Activated CD4-positive, alpha-beta memory T cell treated with anti-CD3 and anti-CD28 coated beads, Interleukin-2, amount 10 ng/mL, durations not matched to agents 7 days and 5 days (primary cell): ENCODE measurements around the gene DDAH1. TPM values are rescaled to one million over a fixed set of nuclear protein-coding genes. Genes with fewer than 3 reads are reported as not detected.
A peak's percentile ranks its signal among the peaks of the same experiment; 100 is the strongest.

Experiments used
- CTCF ChIA-PET: fragments of 350-600 bp; sonication (Branson Sonifier 250); formaldehyde crosslinking; loops from one replicate; lab custom pipeline; 2021; ENCODE audit warnings: antibody characterized with exemption, inconsistent platforms; lab: Charles Lee
- POLR2A ChIA-PET: fragments of 350-600 bp; sonication (Branson Sonifier 250); formaldehyde crosslinking; loops from one replicate; lab custom pipeline; 2021; ENCODE audit warnings: antibody characterized with exemption; lab: Charles Lee
- DNase-seq: peaks from one replicate; pipeline ENCODE4 v3.0.0-alpha.2; 2020
- H3K27ac Mint-ChIP-seq: one replicate; pipeline ENCODE4 v1.8.0; 2021; ENCODE audit warnings: mild to moderate bottlenecking, mixed read lengths
- H3K27me3 Mint-ChIP-seq: one replicate; pipeline ENCODE4 v1.8.0; 2021; ENCODE audit warnings: mixed read lengths
- H3K36me3 Mint-ChIP-seq: one replicate; pipeline ENCODE4 v1.8.0; 2021; ENCODE audit warnings: low read depth, mixed read lengths
- H3K4me1 Mint-ChIP-seq: one replicate; pipeline ENCODE4 v1.8.0; 2021; ENCODE audit warnings: mixed read lengths
- H3K4me3 Mint-ChIP-seq: one replicate; pipeline ENCODE4 v1.8.0; 2021; ENCODE audit warnings: mild to moderate bottlenecking, mixed read lengths
- H3K9me3 Mint-ChIP-seq: one replicate; pipeline ENCODE4 v1.8.0; 2021; ENCODE audit warnings: mixed read lengths
- total RNA-seq, 2 experiments: library from RNA; stranded (reverse); gene quantifications; one replicate each; pipeline ENCODE4 v1.2.3, GENCODE V29; 2021

The DDAH1 gene
- total RNA-seq, 2 experiments from 2014 or later = not detected

DNA sequence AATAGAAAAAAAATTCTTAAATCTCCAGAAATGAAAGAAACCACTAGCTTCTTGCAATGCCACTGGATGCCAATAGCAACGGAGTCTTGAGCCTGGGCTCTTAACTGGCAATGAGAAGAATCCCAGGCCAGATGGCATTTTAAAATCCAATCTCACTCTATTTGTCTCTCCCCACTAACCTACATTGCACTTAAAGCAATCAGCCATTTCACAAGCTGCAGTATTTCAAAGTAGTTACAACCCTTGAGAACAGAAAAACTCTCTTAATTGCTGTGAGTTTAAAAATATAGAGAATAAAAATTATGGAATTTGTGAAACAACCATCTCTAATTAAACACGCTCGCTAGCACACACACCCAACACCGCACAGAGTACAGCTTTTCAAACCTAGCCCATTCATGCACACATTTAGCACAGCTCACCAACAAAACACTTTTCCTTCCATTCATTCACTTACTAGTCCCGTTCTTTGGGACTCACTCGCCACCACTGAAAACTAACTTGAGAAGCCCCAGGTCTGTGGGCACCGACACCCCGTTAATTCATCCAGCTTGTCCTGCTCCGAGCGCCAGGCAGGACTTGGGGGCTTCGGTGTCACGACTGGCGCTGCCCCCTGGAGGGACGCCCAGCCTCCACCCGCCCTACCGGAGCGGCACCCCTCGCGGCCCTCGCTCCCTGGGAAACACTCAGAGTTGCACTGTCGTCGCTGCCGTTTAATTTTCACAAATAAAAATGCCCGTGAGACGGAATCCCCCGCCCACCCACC lies 1.0 kb downstream of the DDAH1 start:
- H3K27me3 Mint-ChIP-seq = peaks cover 63% of the 10 kb centered on the region
- CTCF ChIA-PET = no interaction called here

DNA sequence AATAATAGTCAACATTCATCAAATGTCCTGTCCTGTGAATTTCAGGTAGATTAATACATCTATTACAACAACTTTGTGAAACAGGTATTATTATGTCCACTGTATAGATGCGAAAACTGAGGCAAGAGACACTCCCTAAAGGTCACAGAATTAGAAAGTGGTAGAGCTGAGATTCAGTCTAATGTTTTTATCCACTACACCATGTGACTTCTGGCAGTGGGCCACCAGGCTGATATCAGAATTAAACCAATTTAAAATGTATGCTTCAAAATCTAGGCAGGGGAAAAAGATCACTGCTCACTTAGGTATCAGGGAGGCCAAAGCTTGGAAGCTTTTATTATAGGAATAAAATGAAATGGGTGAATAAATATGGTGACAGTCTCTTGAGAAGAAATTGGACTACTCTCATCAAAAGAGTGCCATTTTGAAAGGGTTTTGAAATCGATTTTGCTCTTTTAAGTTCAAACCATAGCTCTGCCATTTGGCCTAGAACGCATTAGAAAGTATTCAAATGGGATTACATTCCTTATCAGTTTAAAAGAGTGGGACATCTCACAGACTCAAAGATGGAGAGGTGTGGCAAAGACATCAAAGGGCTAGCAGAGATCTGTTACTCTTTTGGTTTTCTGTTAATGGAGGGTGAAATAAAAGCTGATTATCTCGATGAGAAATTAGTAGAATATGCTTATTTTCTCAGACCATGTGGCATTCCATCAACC lies 1.9 kb downstream of the DDAH1 start:
- ChIA-PET CTCF (no interaction called here), POLR2A (no interaction called here)
- DNase-seq = no peak
- Mint-ChIP-seq H3K27ac (no peak overlapping the region), H3K4me1 (peaks cover 6% of the 10 kb centered on the region), H3K36me3 (no peaks in the 10 kb centered on the region), H3K4me3 (no peak overlapping the region), H3K27me3 (peaks cover 60% of the 10 kb centered on the region), H3K9me3 (no peaks in the 10 kb centered on the region)

More for the DNA sequence above, 1.0 kb downstream of the DDAH1 start:
- Mint-ChIP-seq H3K27ac (no peak overlapping the region), H3K4me3 (peak overlapping the region; percentile 24), H3K9me3 (no peaks in the 10 kb centered on the region), H3K36me3 (no peaks in the 10 kb centered on the region), H3K4me1 (peaks cover 6% of the 10 kb centered on the region)
- POLR2A ChIA-PET = no interaction called here
- no peak for DNase-seq

DNA sequence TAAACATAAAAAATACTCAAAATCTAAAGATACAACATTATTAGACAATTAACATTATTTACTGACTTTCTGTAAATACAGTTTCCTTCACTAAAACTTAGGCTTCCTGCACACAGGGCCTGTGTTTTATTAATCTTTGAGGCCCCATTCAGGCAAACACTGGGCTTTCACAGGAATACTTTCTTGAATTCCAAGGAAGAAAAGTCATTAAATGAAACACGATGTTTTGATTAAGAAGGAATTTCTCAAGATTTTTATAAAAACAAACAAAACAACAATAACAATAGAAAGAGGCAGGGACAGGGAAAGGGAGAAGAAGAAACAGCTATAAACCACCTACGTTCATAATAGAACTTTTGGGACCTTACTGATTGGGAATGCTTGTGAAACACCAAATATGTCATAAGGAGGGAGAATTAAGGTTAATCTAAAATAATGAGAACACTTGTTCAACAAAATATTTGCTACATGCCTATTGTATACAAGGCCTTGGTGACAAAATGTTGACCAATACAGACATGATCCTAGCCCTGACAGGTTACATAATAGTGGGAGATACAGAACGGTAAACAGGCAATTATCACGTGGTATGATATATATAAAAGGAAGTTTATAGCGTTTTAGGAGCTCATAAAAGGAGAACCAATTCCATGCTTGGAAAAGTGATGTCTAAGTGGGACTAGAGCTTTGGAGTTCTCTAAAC lies 3.6 kb downstream of the DDAH1 start:
- Mint-ChIP-seq H3K4me3 (no peak overlapping the region), H3K27ac (no peak overlapping the region), H3K9me3 (no peaks in the 10 kb centered on the region), H3K36me3 (no peaks in the 10 kb centered on the region), H3K4me1 (peaks cover 6% of the 10 kb centered on the region), H3K27me3 (peaks cover 54% of the 10 kb centered on the region)
- ChIA-PET CTCF (no interaction called here), POLR2A (no interaction called here)
- DNase-seq = no peak

DNA sequence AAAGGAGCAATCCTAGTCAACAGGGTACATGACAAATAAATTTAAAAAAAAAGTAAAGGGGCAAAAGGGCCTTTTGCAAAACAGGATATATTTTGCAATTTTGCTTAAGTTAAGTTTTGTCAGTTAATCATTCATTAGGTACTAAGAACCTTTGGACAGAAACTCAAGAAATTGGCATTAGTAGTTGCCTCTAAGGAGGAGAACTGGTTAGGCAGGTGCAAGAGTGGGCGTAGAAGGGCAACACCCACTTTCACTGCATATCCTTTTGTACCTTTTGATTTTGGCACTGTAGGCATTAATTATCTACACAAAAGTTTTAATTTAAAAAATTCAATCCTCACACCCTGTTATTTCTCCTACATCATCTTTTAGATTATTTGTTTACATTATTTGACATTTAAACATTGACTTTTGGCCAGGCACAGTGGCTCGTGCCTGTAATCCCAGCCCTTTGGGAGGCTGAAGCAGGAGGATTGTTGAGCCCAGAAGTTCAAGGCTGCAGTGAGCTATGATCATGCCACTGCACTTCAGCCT lies 4.3 kb downstream of the DDAH1 start:
- peaks cover 4% of the 10 kb centered on the region for H3K4me1 Mint-ChIP-seq
- H3K9me3 Mint-ChIP-seq = no peaks in the 10 kb centered on the region
- H3K4me3 Mint-ChIP-seq = no peak overlapping the region
- ChIA-PET POLR2A (no interaction called here), CTCF (no interaction called here)
- no peaks in the 10 kb centered on the region for H3K36me3 Mint-ChIP-seq
- peaks cover 51% of the 10 kb centered on the region for H3K27me3 Mint-ChIP-seq
- H3K27ac Mint-ChIP-seq = no peak overlapping the region
- no peak for DNase-seq

DNA sequence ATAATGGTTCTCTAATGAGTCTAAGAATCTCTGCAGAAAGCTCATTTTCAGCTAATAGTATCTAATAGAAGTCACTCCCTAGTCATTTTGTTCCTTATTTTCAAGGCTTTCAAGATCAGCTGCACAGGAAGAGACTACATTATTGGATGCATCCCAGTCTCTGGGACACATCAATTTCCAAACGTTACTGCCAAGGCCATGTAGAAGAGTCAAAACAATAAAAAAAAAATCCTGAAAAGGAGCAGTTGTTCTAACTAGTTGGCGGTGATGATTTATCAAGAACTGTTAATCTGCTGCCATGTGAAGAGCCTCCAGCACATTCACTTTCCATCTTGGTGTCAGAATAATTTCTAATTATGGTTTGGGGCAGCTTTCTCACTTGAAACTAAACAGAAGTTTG lies 5.7 kb downstream of the DDAH1 start:
- no peak overlapping the region for H3K4me3 Mint-ChIP-seq
- ChIA-PET POLR2A (no interaction called here), CTCF (interaction anchor here (0.6 kb wide), 1 partner anchor 1663 kb away, joined by 3 read pairs; no protein-coding TSS in a partner anchor)
- H3K36me3 Mint-ChIP-seq = no peaks in the 10 kb centered on the region
- peaks cover 2% of the 10 kb centered on the region for H3K4me1 Mint-ChIP-seq
- peaks cover 46% of the 10 kb centered on the region for H3K27me3 Mint-ChIP-seq
- H3K27ac Mint-ChIP-seq = no peak overlapping the region
- DNase-seq = no peak
- no peaks in the 10 kb centered on the region for H3K9me3 Mint-ChIP-seq

DNA sequence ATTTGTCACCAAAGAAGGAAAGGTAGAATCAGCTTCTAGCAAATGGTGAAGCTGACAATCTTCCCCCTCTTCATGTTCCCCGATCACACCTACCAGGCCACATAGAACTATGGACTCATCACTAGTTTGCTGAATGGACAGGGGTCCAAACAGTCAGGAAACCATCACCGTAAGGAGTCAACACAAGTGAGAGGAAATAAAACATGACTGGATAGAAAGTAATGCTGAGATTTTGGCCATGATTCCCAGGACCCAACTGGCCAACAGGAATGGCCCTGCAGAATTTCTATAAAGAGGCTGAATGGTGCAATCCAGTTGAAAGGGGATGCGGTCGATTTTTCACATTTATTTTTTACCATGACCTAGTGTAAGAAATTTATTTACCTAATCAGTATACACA lies 10.7 kb downstream of the DDAH1 start:
- DNase-seq = no peak
- Mint-ChIP-seq H3K4me1 (no peaks in the 10 kb centered on the region), H3K27me3 (peaks cover 14% of the 10 kb centered on the region), H3K36me3 (no peaks in the 10 kb centered on the region), H3K27ac (no peak overlapping the region), H3K4me3 (no peak overlapping the region), H3K9me3 (no peaks in the 10 kb centered on the region)
- POLR2A ChIA-PET = no interaction called here
- CTCF ChIA-PET = no interaction called here

DNA sequence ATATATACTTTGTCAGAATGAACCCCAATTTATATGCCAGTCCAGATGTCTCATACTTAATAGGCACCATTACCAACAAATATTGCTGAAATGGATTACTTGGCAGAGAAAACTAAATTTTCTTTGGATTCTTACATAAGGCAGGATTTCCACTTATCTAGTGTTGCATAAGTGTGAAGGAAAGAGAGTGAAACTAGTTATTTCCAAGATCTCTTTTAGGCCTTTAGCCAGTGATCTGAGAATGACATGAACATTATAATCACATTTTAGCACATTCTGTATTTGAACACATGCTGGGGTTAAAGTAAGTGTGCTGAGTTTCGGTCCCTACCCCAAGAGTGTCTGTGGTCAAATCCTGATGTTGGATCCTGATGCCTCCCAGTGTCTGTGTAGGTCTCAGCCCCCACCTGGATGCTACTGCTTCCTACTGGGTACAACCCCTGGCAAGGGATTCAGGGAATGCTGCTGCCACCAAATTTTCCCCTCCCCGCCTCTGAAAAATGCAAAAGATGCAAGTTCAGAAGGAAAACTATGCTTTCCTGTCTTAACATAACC lies 11.2 kb downstream of the DDAH1 start:
- no peak for DNase-seq
- Mint-ChIP-seq H3K9me3 (no peaks in the 10 kb centered on the region), H3K4me1 (no peaks in the 10 kb centered on the region), H3K4me3 (no peak overlapping the region), H3K36me3 (no peaks in the 10 kb centered on the region), H3K27ac (no peak overlapping the region), H3K27me3 (peaks cover 13% of the 10 kb centered on the region)
- POLR2A ChIA-PET = no interaction called here
- CTCF ChIA-PET = no interaction called here

DNA sequence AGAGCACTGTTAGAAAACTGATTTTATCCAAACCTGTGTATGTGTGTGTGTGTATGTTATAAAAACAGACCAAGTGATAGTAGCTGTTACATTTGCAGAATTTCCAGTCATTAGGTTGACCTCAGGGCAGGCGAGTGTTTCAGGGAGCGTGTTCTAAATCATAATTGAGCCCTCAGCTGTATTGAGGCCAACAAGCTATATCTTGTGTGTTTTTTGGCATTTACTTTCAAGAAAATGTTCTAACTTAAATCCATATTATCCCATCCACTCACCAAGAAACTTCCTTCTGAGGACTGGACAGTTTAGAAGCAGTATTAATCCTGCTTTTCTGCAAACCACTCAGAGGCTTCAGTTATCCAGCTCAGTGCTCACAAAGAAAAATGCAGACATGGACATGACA lies 12.0 kb downstream of the DDAH1 start:
- ChIA-PET CTCF (no interaction called here), POLR2A (no interaction called here)
- Mint-ChIP-seq H3K4me3 (no peak overlapping the region), H3K27ac (no peak overlapping the region), H3K4me1 (no peaks in the 10 kb centered on the region), H3K36me3 (no peaks in the 10 kb centered on the region), H3K9me3 (no peaks in the 10 kb centered on the region), H3K27me3 (peaks cover 11% of the 10 kb centered on the region)
- no peak for DNase-seq

DNA sequence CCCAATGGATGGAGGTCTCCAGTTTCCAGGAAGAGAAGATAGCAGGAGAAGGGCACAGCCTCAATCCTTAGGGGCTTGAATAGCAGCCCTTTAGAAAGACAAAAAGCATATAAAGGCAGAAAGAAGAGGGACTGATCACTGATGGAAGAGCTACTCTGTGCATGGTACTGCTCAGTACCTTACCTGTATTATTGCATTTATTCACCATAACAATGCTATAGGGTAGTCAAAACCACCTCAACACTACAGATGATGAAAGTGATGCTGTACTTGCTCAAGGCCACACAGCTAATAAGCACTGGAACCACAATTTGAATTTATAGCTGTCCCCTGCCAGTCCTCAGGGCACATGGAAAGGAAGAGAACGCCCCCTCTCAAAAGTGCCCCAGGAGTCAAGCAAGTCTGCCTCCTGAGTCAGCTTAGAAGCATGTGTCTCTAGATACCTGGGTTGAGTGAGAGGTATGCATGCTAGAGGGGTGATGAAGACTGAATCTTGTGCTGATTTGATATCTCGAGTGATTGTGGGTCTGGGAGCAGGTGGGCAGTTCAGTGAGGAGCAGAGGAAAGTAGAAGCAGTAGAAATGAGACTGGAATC lies 13.6 kb downstream of the DDAH1 start:
- ChIA-PET POLR2A (no interaction called here), CTCF (no interaction called here)
- Mint-ChIP-seq H3K27me3 (peaks cover 7% of the 10 kb centered on the region), H3K4me1 (no peaks in the 10 kb centered on the region), H3K27ac (no peak overlapping the region), H3K4me3 (no peak overlapping the region), H3K36me3 (no peaks in the 10 kb centered on the region), H3K9me3 (no peaks in the 10 kb centered on the region)
- no peak for DNase-seq

DNA sequence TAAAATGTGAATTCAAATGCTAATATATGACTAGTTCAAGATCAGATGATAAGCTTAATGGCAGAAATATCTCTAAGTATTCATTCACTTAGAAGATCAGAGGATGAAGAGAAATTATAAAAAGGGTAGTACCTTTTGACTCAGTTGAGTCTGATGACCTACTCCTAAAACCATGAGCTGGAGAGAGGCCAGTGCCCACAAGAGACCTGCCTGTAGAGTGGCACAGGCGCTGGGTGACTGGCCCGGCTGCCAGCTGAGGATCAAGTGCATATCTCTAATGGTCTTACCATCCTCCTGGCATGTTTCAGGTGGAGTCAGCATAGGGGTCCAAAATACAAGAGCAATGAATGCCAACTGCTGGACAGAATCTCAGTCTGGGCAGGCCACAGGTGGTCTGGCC lies 14.1 kb downstream of the DDAH1 start:
- H3K4me3 Mint-ChIP-seq = no peak overlapping the region
- ChIA-PET POLR2A (no interaction called here), CTCF (no interaction called here)
- H3K4me1 Mint-ChIP-seq = no peaks in the 10 kb centered on the region
- peaks cover 4% of the 10 kb centered on the region for H3K27me3 Mint-ChIP-seq
- H3K36me3 Mint-ChIP-seq = no peaks in the 10 kb centered on the region
- no peak overlapping the region for H3K27ac Mint-ChIP-seq
- DNase-seq = no peak
- no peaks in the 10 kb centered on the region for H3K9me3 Mint-ChIP-seq

DNA sequence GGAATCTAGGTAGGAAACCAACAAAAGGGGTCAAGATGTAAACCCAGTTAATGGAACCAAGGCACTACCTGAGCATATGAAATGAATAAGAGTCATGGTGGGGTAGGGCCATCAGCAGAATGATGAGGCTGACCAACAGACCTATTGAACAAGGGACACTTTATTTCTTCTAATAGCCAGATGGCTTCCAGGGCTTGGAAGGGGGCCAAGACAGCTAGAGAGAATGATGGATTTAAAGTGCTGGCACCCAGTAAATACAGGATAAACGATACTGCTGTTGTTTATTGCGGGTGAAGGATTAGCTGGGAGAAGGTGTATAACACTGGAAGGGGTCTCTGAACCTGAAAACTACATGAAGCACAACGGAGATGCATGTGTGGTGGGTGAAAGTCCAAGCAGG lies 15.6 kb downstream of the DDAH1 start:
- ChIA-PET CTCF (no interaction called here), POLR2A (no interaction called here)
- no peaks in the 10 kb centered on the region for H3K4me1 Mint-ChIP-seq
- H3K27ac Mint-ChIP-seq = no peak overlapping the region
- no peak for DNase-seq
- H3K9me3 Mint-ChIP-seq = no peaks in the 10 kb centered on the region
- H3K4me3 Mint-ChIP-seq = no peak overlapping the region
- no peaks in the 10 kb centered on the region for H3K36me3 Mint-ChIP-seq
- H3K27me3 Mint-ChIP-seq = peaks cover 3% of the 10 kb centered on the region

DNA sequence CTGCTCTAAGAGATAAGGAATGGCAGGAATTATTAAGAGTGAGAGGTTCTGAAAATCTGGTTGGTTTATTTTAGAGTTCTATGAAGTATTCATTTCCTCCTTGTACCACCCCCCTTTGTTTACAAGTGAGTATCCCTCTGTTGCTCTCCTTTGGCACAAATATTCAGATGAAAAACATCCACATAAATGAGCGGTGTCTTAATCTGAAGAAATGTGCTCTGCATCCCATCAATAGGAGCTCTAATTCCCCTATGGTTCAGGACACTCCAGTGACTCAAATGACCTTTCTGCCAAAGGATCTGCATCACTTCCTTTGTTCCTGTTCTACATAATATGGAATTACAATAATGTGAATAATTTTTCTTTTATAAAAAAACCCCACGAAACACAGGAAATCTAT lies 16.6 kb downstream of the DDAH1 start:
- H3K27ac Mint-ChIP-seq = no peak overlapping the region
- CTCF ChIA-PET = no interaction called here
- no peaks in the 10 kb centered on the region for H3K9me3 Mint-ChIP-seq
- H3K4me1 Mint-ChIP-seq = no peaks in the 10 kb centered on the region
- no peaks in the 10 kb centered on the region for H3K36me3 Mint-ChIP-seq
- POLR2A ChIA-PET = no interaction called here
- no peak overlapping the region for H3K4me3 Mint-ChIP-seq
- H3K27me3 Mint-ChIP-seq = peaks cover 3% of the 10 kb centered on the region
- DNase-seq = no peak
